T-helper 22 cell (primary cell): ENCODE data around the gene SDCCAG8.
"Not testable (repeated sequence)": the region's sequence is repeated elsewhere in the genome, so short reads cannot be mapped to it uniquely, and the experiment has no call there.

Source experiments
- DNase-seq: peaks from one replicate; pipeline ENCODE4 v3.0.0-alpha.2; 2020; ENCODE audit warnings: low read depth

Gene SDCCAG8

GRCh38 chr1:243335292-243335691 is 79.5 kb downstream of the SDCCAG8 start:
- no peak for DNase-seq

- no peak for DNase-seq
Measured at GRCh38 chr1:243336163-243336562, 80.3 kb downstream of the SDCCAG8 start.

- not testable (repeated sequence) for DNase-seq
Measured at GRCh38 chr1:243338848-243339247, 83.0 kb downstream of the SDCCAG8 start.

GRCh38 chr1:243341074-243341473 is 85.2 kb downstream of the SDCCAG8 start:
- no peak for DNase-seq

GRCh38 chr1:243343970-243344937 is 88.4 kb downstream of the SDCCAG8 start:
- no peak for DNase-seq

GRCh38 chr1:243345205-243345604 is 89.4 kb downstream of the SDCCAG8 start:
- no peak for DNase-seq

- DNase-seq, result no peak
Measured at GRCh38 chr1:243346016-243346415, 90.2 kb downstream of the SDCCAG8 start.

GRCh38 chr1:243346468-243346867 is 90.6 kb downstream of the SDCCAG8 start:
- no peak for DNase-seq

GRCh38 chr1:243348331-243348730 is 92.5 kb downstream of the SDCCAG8 start:
- no peak for DNase-seq

- no peak for DNase-seq
Measured at GRCh38 chr1:243349128-243349527, 93.3 kb downstream of the SDCCAG8 start.

- no peak for DNase-seq
Measured at GRCh38 chr1:243351337-243351736, 95.5 kb downstream of the SDCCAG8 start.

- no peak for DNase-seq
Measured at GRCh38 chr1:243354511-243355153, 98.8 kb downstream of the SDCCAG8 start.

GRCh38 chr1:243363832-243364231 is 108.0 kb downstream of the SDCCAG8 start:
- no peak for DNase-seq

GRCh38 chr1:243364330-243364729 is 108.5 kb downstream of the SDCCAG8 start:
- no peak for DNase-seq

- no peak for DNase-seq
Measured at GRCh38 chr1:243364866-243365265, 109.0 kb downstream of the SDCCAG8 start.

GRCh38 chr1:243367314-243367713 is 111.5 kb downstream of the SDCCAG8 start:
- DNase-seq, result no peak

GRCh38 chr1:243374412-243374811 is 118.6 kb downstream of the SDCCAG8 start:
- no peak for DNase-seq

- DNase-seq, result no peak
Measured at GRCh38 chr1:243375596-243375995, 119.8 kb downstream of the SDCCAG8 start.

- DNase-seq, result no peak
Measured at GRCh38 chr1:243378669-243379068, 122.8 kb downstream of the SDCCAG8 start.

GRCh38 chr1:243379208-243379607 is 123.4 kb downstream of the SDCCAG8 start:
- no peak for DNase-seq

GRCh38 chr1:243379706-243380105 is 123.9 kb downstream of the SDCCAG8 start:
- no peak for DNase-seq

- no peak for DNase-seq
Measured at GRCh38 chr1:243388276-243388675, 132.4 kb downstream of the SDCCAG8 start.

- no peak for DNase-seq
Measured at GRCh38 chr1:243390162-243390791, 134.4 kb downstream of the SDCCAG8 start.
